ENCODE measurements around the gene IFIT1B. TPM values are rescaled to one million over a fixed set of nuclear protein-coding genes. Genes with fewer than 3 reads are reported as not detected.

IFIT1B gene
- total and polyA plus RNA-seq, 8 donors: 0.05 TPM; not detected in 7

- Histone ChIP-seq H3K4me3 (no peak overlapping the region), H3K9me3 (no peaks in the 10 kb centered on the region), H3K4me1 (no peaks in the 10 kb centered on the region), H3K27ac (no peak overlapping the region), H3K27me3 (no peaks in the 10 kb centered on the region), H3K36me3 (peaks cover 0 to 4% (median 0%) of the 10 kb centered on the region in 3 donors)
- FAIRE-seq (no peak), ATAC-seq (no peak), DNase-seq (no peak)
- intact Hi-C loops (cut with DNase I): no loop called here
- WGBS, 2 donors: 94 to 96% methylated on average over 4 of the region's 4 CpGs
- TF ChIP-seq, protein P1, sequence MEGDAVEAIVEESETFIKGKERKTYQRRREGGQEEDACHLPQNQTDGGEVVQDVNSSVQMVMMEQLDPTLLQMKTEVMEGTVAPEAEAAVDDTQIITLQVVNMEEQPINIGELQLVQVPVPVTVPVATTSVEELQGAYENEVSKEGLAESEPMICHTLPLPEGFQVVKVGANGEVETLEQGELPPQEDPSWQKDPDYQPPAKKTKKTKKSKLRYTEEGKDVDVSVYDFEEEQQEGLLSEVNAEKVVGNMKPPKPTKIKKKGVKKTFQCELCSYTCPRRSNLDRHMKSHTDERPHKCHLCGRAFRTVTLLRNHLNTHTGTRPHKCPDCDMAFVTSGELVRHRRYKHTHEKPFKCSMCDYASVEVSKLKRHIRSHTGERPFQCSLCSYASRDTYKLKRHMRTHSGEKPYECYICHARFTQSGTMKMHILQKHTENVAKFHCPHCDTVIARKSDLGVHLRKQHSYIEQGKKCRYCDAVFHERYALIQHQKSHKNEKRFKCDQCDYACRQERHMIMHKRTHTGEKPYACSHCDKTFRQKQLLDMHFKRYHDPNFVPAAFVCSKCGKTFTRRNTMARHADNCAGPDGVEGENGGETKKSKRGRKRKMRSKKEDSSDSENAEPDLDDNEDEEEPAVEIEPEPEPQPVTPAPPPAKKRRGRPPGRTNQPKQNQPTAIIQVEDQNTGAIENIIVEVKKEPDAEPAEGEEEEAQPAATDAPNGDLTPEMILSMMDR (IDR thresholded peaks at IDR 0.05): no peak
Observed at GRCh38 chr10:89339875-89340274, 38.0 kb upstream of the IFIT1B start.

DNA sequence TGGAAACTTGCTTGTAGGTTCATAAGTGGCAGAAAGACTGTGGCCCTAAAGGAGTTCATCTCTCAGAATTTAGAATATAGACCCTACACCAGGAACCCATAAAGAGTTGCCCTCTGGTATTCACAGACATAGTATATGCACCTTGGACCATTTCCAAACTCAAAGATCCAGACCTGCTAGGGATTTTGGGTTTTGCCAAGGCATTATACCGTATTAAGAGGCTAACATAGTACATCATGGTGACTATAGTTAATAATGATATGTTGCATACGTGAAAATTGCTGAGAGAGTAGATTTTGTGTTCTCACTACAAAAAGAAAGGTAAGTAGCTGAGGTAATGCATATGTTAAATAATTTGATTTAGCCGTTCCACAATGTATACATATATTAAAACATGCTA, 36.2 kb upstream of the IFIT1B start:
- no peak for FAIRE-seq
- no peak overlapping the region for H3K27ac ChIP-seq

GRCh38 chr10:89342206-89342958, 35.5 kb upstream of the IFIT1B start:
- ATAC-seq (peak in 1 of 4 donors; percentile 15), FAIRE-seq (no peak), DNase-seq (no peak)
- WGBS, 2 donors: 74 to 79% methylated on average over 3 of the region's 3 CpGs
- TF ChIP-seq, protein P1 (IDR thresholded peaks at IDR 0.05): no peak
- Histone ChIP-seq H3K4me1 (no peaks in the 10 kb centered on the region), H3K27ac (no peak overlapping the region), H3K36me3 (peaks cover 0 to 4% (median 0%) of the 10 kb centered on the region in 3 donors), H3K27me3 (no peaks in the 10 kb centered on the region), H3K9me3 (no peaks in the 10 kb centered on the region), H3K4me3 (no peak overlapping the region)
- intact Hi-C loops (cut with DNase I): no loop called here

More for the DNA sequence above, 36.2 kb upstream of the IFIT1B start:
- Histone ChIP-seq H3K36me3 (peaks cover 0 to 4% (median 0%) of the 10 kb centered on the region in 3 donors), H3K4me3 (no peak overlapping the region), H3K4me1 (no peaks in the 10 kb centered on the region), H3K9me3 (no peaks in the 10 kb centered on the region), H3K27me3 (no peaks in the 10 kb centered on the region)
- DNase-seq (no peak), ATAC-seq (no peak)
- intact Hi-C loops (cut with DNase I): no loop called here
- TF ChIP-seq, protein P1 (IDR thresholded peaks at IDR 0.05): no peak
- 89 to 92% methylated on average over 3 of the region's 3 CpGs for whole genome bisulfite sequencing, 2 donors

DNA sequence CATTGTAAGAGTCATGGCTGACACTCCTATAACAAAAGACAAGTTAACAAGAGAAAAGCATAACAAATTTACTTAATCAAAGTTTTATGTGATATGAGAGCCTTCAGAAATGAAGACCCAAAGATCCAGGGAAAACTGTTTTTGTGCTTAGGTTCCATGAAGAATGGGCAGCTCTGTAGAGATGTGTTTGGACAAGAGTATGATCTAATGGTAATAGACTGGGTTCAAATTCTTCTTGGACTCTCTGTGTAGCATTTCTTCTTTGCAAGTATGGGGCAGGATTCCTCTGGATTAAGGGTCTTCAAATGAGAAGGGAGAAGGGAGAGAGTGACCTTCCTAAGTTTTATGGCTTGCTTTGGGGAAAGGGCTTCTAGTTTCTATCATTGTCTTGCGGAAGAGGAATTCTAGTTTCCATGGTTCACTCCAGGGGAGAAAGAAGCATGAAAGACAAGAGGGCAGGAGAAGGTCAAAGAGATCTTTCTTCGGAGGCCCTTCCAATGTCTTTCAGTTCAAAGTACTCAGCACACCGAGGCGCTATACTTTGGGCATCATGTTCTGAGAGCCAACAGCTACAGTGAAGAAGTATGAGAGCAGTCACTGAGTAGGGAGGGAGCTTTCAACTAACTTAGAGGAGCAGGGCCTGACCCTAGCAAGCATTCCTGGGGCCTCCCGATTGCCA, 34.6 kb upstream of the IFIT1B start:
- intact Hi-C loops (cut with DNase I): no loop called here
- ATAC-seq: no peak

More for the DNA sequence above, 34.6 kb upstream of the IFIT1B start:
- Histone ChIP-seq H3K36me3 (peaks cover 0 to 4% (median 0%) of the 10 kb centered on the region in 3 donors), H3K4me3 (no peak overlapping the region), H3K9me3 (no peaks in the 10 kb centered on the region), H3K27me3 (no peaks in the 10 kb centered on the region), H3K27ac (no peak overlapping the region), H3K4me1 (no peaks in the 10 kb centered on the region)
- no peak for FAIRE-seq
- DNase-seq: no peak
- WGBS, 2 donors: 92% methylated on average over 5 of the region's 5 CpGs
- TF ChIP-seq, protein P1 (IDR thresholded peaks at IDR 0.05): no peak

Measured in pancreas (tissue), 10 donors.